Loucy (cell line): ENCODE measurements around the gene LY6G5C.

Source experiments
- H2AFZ ChIP-seq: fragments of 200-600 bp; sonication (generic); 2 replicates; pipeline ENCODE4 v1.6.0; 2016; ENCODE audit warnings: antibody characterized with exemption, mild to moderate bottlenecking, low read length, moderate library complexity
- H3F3A ChIP-seq: fragments of 200-600 bp; 2 replicates; pipeline ENCODE4 v1.6.0; 2016; ENCODE audit warnings: antibody characterized with exemption, low read depth, mild to moderate bottlenecking
- H3K27me3 ChIP-seq: fragments of 200-600 bp; sonication (generic); 2 replicates; pipeline ENCODE4 v1.6.1; 2014; ENCODE audit warnings: low read length, mild to moderate bottlenecking; ENCODE audit not compliant: insufficient read depth, poor library complexity, severe bottlenecking
- H3K36me3 ChIP-seq: fragments of 200-600 bp; sonication (generic); 2 replicates; pipeline ENCODE4 v1.6.1; 2016; ENCODE audit warnings: low read length; ENCODE audit not compliant: insufficient read depth
- H3K4me1 ChIP-seq: fragments of 200-600 bp; sonication (generic); 2 replicates; pipeline ENCODE4 v1.5.1; 2014; ENCODE audit warnings: low read length, mild to moderate bottlenecking; ENCODE audit not compliant: insufficient read depth, poor library complexity, severe bottlenecking
- H3K4me2 ChIP-seq: fragments of 200-600 bp; sonication (generic); 2 replicates; pipeline ENCODE4 v1.6.0; 2014; ENCODE audit warnings: antibody characterized with exemption, low read length, low read depth, mild to moderate bottlenecking; ENCODE audit not compliant: poor library complexity, severe bottlenecking
- H3K4me3 ChIP-seq: fragments of 200-600 bp; sonication (generic); 2 replicates; pipeline ENCODE4 v1.5.1; 2014; ENCODE audit warnings: low read length, mild to moderate bottlenecking, mixed read lengths; ENCODE audit not compliant: poor library complexity, severe bottlenecking
- H3K79me2 ChIP-seq: fragments of 200-600 bp; sonication (generic); 2 replicates; pipeline ENCODE4 v1.6.1; 2014; ENCODE audit warnings: low read length; ENCODE audit not compliant: insufficient read depth
- H3K9ac ChIP-seq: fragments of 200-600 bp; sonication (generic); 2 replicates; pipeline ENCODE4 v1.6.0; 2014; ENCODE audit warnings: mild to moderate bottlenecking, low read depth, low read length, moderate library complexity; ENCODE audit not compliant: poor library complexity, severe bottlenecking
- H3K9me2 ChIP-seq: fragments of 200-600 bp; sonication (generic); replicated peaks from 2 replicates; pipeline ENCODE4 v1.6.1; 2016; ENCODE audit warnings: low read depth, low read length, mixed read lengths
- H3K9me3 ChIP-seq: fragments of 200-600 bp; sonication (generic); 2 replicates; pipeline ENCODE4 v1.6.1; 2014; ENCODE audit warnings: mild to moderate bottlenecking, antibody characterized with exemption, low read length, low read depth; ENCODE audit not compliant: insufficient read depth
- H4K20me1 ChIP-seq: fragments of 200-600 bp; sonication (generic); 2 replicates; pipeline ENCODE4 v1.6.0; 2014; ENCODE audit warnings: antibody characterized with exemption, low read length, mild to moderate bottlenecking; ENCODE audit not compliant: insufficient read depth, poor library complexity, severe bottlenecking
- CTCF ChIP-seq: fragments of 200-600 bp; sonication (generic); conservative IDR thresholded peaks from 2 replicates; pipeline ENCODE4 v1.5.1; 2014; ENCODE audit warnings: mild to moderate bottlenecking, antibody characterized with exemption, low read length
- EZH2phosphoT487 ChIP-seq: fragments of 200-600 bp; IDR thresholded peaks from 2 replicates; pipeline ENCODE4 v1.6.1; 2018; ENCODE audit warnings: antibody characterized with exemption, mild to moderate bottlenecking, moderate library complexity, borderline replicate concordance

LY6G5C gene

DNA sequence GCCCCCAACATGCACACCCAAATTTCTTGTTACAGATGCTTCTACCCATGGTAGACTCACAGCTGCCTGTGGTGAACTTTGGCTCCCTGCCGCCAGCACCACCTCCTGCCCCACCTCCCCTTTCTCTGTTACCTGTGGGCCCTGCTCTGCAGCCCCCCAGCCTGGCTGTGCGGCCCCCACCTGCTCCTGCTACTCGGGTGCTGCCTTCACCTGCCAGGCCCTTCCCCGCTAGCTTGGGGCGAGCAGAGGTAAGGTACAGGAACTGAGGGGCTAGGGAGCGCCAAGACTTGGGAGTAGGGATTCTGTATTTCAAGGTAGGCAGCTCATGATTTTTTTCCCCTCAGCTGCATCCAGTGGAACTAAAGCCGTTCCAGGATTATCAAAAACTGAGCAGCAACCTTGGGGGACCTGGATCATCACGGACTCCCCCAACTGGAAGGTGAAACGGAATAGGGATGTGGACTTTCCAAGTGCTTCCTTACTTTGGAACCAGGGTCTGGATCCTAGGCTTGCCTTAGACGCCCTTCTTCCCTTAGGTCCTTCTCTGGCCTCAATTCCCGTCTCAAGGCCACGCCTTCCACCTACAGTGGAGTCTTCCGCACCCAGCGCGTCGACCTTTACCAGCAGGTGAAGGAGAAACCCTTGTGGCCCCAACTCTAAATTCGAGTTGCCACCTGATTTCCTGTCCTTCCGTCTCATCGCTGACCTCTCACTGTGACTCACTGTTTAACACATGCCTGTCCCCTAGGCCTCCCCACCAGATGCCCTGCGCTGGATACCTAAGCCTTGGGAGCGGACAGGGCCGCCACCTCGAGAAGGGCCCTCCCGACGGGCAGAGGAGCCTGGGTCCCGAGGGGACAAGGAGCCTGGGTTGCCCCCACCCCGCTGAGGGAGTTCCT lies 43.9 kb downstream of the LY6G5C start:
- H3K9me2 ChIP-seq: no peaks in the 10 kb centered on the region
- peaks cover 26% of the 10 kb centered on the region; the same call in 1 of the 2 replicates for H3K79me2 ChIP-seq
- H3K27me3 ChIP-seq: no peaks in the 10 kb centered on the region
- no peak overlapping the region for H3K4me2 ChIP-seq
- peaks cover 95% of the 10 kb centered on the region for H3K36me3 ChIP-seq
- H3K4me3 ChIP-seq: no peak overlapping the region
- H4K20me1 ChIP-seq: peaks cover 43% of the 10 kb centered on the region
- H3K9me3 ChIP-seq: no peaks in the 10 kb centered on the region
- TF ChIP-seq EZH2phosphoT487 (no peak), CTCF (no peak)
- no peak overlapping the region for H2AFZ ChIP-seq
- H3K4me1 ChIP-seq: peaks cover 6% of the 10 kb centered on the region
- H3F3A ChIP-seq: peaks cover 19% of the 10 kb centered on the region; the same call in 1 of the 2 replicates
- H3K9ac ChIP-seq: no peak overlapping the region

DNA sequence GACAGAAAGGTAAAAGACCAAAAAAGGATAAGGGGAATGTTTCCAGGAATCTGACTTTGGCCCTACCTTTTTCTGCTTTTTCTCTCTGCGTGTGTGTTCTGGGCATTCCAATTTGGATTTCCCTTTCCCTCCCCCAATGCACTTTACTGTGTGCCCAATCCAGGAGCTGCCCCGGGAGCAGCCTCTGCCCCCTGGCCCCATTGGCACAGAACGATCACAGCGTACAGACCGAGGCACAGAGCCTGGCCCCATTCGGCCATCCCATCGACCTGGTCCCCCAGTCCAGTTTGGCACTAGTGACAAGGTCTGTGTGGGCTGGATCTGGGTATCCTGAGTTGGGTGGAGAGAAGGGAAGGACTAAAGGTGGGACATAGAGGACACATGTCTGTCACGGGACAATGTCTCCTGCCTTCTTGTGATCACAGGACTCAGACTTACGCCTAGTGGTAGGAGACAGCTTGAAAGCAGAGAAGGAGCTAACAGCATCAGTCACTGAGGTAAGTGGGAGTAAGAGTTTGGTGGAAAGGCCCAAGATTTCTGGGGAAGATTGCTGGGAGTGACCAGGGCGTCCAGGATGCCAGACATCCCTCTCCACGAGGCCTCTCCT lies 45.8 kb downstream of the LY6G5C start:
- Histone ChIP-seq H3F3A (peaks cover 19% of the 10 kb centered on the region; the same call in 1 of the 2 replicates), H2AFZ (no peak overlapping the region), H3K9ac (no peak overlapping the region), H3K9me3 (no peaks in the 10 kb centered on the region), H3K4me2 (no peak overlapping the region), H3K36me3 (peaks cover 95% of the 10 kb centered on the region), H3K79me2 (peaks cover 45% of the 10 kb centered on the region; the same call in 1 of the 2 replicates), H3K9me2 (no peaks in the 10 kb centered on the region), H3K27me3 (no peaks in the 10 kb centered on the region), H3K4me1 (peaks cover 6% of the 10 kb centered on the region), H3K4me3 (no peak overlapping the region), H4K20me1 (peaks cover 58% of the 10 kb centered on the region)
- no peak for TF ChIP-seq CTCF
- no peak for TF ChIP-seq EZH2phosphoT487

DNA sequence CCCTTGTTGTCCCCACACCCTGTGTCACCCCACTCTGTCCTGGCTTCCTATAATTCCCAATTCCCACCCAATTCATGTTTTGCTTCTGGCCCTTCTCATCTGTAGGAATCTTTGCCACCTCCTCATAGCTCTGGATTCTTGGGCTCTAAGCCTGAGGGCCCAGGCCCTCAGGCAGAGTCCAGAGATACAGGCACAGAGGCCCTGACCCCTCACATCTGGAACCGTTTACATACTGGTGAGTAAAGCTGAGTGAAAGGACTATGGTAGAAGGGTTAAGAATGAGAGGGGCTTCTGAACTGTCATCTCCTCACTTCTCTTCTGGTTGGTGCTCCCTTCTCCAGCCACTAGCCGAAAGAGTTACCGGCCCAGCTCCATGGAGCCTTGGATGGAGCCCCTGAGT lies 46.7 kb downstream of the LY6G5C start:
- Histone ChIP-seq H3K4me2 (no peak overlapping the region), H3K9ac (no peak overlapping the region), H2AFZ (no peak overlapping the region), H3K9me3 (no peaks in the 10 kb centered on the region), H3K4me3 (no peak overlapping the region), H3F3A (peaks cover 13% of the 10 kb centered on the region; the same call in 1 of the 2 replicates), H4K20me1 (peaks cover 66% of the 10 kb centered on the region), H3K4me1 (peaks cover 6% of the 10 kb centered on the region), H3K9me2 (no peaks in the 10 kb centered on the region), H3K79me2 (peaks cover 53% of the 10 kb centered on the region), H3K36me3 (peaks cover 93% of the 10 kb centered on the region), H3K27me3 (no peaks in the 10 kb centered on the region)
- TF ChIP-seq CTCF: no peak
- TF ChIP-seq EZH2phosphoT487: no peak
